ENCODE results near the gene PIKFYVE.
"Not testable (repeated sequence)": the region's sequence is repeated elsewhere in the genome, so short reads cannot be mapped to it uniquely, and the experiment has no call there.

DNA sequence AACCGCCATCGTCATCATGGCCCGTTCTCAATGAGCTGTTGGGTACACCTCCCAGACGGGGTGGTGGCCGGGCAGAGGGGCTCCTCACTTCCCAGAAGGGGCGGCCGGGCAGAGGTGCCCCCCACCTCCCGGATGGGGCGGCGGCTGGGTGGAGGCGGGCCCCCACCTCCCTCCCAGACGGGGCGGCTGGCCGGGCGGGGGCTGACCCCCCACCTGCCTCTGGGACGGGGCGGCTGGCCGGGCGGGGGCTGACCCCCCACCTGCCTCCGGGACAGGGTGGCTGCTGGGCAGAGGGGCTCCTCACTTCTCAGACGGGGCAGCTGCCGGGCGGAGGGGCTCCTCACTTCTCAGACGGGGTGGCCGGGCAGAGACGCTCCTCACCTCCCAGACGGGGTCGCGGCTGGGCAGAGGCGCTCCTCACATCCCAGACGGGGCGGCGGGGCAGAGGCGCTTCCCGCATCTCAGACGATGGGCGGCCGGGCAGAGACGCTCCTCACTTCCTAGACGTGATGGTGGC is 111.3 kb downstream of the PIKFYVE start:
- TF ChIP-seq, protein P1, sequence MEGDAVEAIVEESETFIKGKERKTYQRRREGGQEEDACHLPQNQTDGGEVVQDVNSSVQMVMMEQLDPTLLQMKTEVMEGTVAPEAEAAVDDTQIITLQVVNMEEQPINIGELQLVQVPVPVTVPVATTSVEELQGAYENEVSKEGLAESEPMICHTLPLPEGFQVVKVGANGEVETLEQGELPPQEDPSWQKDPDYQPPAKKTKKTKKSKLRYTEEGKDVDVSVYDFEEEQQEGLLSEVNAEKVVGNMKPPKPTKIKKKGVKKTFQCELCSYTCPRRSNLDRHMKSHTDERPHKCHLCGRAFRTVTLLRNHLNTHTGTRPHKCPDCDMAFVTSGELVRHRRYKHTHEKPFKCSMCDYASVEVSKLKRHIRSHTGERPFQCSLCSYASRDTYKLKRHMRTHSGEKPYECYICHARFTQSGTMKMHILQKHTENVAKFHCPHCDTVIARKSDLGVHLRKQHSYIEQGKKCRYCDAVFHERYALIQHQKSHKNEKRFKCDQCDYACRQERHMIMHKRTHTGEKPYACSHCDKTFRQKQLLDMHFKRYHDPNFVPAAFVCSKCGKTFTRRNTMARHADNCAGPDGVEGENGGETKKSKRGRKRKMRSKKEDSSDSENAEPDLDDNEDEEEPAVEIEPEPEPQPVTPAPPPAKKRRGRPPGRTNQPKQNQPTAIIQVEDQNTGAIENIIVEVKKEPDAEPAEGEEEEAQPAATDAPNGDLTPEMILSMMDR (IDR thresholded peaks at IDR 0.05): not testable (repeated sequence)
- not testable (repeated sequence) for TF ChIP-seq POLR2A (IDR thresholded peaks at IDR 0.05)
